Tibial nerve (tissue), 4 donors: Measurements from ENCODE around the gene LRP1.

Experiments
- EP300 ChIP-seq, 2 donors: sonication (generic); formaldehyde crosslinking; IDR thresholded peaks; one replicate each; pipeline ENCODE4 v1.6.1; 2017; ENCODE audit warnings: antibody characterized with exemption in 2 of 2, mild to moderate bottlenecking in 1 of 2
- POLR2A ChIP-seq, 2 donors: fragments of 450-650 bp; IDR thresholded peaks; one replicate each; pipeline ENCODE4 v1.6.1; 2017; ENCODE audit warnings: antibody characterized with exemption in 2 of 2, mild to moderate bottlenecking in 2 of 2, moderate library complexity in 2 of 2
- TF ChIP-seq, protein P1 (sequence below), 5 experiments: fragments of 200-600 bp in 3 of 5; fragments of 450-650 bp in 2 of 5; sonication (generic) in 3 of 5; IDR thresholded peaks; one replicate each; pipeline ENCODE4 v1.5.1; 2016 to 2019; ENCODE audit warnings: antibody characterized with exemption in 5 of 5, mild to moderate bottlenecking in 3 of 5, moderate library complexity in 2 of 5

DNA sequence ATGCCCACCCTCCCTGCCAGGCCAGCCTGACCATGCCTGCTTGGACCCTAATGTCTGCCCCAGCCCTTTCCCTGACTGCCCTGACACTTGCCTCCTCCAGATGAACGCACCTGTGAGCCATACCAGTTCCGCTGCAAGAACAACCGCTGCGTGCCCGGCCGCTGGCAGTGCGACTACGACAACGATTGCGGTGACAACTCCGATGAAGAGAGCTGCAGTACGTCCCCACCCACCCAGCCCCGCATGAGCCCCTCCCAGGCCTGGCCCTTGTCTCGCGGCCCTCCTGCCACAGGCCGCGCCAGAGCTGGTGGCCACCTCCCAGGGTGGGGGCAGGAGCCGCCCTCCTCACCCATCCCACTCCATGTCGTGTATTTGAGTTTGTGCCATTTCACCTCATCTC is 74.0 kb downstream of the LRP1 start:
- TF ChIP-seq, protein P1, sequence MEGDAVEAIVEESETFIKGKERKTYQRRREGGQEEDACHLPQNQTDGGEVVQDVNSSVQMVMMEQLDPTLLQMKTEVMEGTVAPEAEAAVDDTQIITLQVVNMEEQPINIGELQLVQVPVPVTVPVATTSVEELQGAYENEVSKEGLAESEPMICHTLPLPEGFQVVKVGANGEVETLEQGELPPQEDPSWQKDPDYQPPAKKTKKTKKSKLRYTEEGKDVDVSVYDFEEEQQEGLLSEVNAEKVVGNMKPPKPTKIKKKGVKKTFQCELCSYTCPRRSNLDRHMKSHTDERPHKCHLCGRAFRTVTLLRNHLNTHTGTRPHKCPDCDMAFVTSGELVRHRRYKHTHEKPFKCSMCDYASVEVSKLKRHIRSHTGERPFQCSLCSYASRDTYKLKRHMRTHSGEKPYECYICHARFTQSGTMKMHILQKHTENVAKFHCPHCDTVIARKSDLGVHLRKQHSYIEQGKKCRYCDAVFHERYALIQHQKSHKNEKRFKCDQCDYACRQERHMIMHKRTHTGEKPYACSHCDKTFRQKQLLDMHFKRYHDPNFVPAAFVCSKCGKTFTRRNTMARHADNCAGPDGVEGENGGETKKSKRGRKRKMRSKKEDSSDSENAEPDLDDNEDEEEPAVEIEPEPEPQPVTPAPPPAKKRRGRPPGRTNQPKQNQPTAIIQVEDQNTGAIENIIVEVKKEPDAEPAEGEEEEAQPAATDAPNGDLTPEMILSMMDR (IDR thresholded peaks at IDR 0.05): no peak
- TF ChIP-seq EP300 (IDR thresholded peaks at IDR 0.05) (no peak), POLR2A (IDR thresholded peaks at IDR 0.05) (no peak)
